ENCODE measurements around the gene CLIP1.
"Not testable (repeated sequence)": the region's sequence is repeated elsewhere in the genome, so short reads cannot be mapped to it uniquely, and the experiment has no call there.

CLIP1 gene

DNA sequence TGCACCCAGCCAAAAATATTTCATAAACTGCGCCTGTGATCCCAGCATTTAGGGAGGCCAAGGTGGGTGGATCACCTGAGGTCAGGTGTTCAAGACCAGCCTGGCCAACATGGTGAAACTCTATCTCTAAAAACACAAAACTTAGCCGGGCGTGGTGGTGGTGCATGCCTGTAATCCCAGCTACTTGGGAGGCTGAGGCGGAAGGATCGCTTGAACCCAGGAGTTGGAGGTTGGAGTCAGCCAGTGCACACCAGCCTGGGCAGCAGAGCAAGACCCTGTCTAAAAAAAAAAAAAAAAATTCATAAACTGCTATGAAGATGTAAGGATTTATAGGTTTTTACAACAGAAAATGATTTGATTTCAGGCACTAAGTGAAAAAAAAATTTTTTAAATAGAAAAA lies 6.6 kb upstream of the CLIP1 start:
- not testable (repeated sequence) for DNase-seq

DNA sequence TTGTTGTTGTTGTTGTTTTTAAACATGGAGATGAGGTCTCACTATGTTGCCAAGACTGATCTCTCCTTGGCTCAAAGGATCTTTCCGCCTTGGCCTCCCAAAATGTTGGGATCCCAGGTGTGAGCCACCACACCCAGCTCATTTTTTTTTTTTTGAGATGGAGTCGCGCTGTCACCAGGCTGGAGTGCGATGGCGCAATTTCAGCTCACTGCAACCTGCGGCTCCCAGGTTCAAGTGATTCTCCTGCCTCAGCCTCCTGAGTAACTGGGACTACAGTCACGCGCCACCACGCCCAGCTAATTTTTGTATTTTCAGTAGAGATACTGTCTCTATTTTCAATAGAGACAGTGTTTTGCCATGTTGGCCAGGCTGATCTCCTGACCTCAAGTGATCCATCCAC lies 4.9 kb upstream of the CLIP1 start:
- no peak for DNase-seq

DNA sequence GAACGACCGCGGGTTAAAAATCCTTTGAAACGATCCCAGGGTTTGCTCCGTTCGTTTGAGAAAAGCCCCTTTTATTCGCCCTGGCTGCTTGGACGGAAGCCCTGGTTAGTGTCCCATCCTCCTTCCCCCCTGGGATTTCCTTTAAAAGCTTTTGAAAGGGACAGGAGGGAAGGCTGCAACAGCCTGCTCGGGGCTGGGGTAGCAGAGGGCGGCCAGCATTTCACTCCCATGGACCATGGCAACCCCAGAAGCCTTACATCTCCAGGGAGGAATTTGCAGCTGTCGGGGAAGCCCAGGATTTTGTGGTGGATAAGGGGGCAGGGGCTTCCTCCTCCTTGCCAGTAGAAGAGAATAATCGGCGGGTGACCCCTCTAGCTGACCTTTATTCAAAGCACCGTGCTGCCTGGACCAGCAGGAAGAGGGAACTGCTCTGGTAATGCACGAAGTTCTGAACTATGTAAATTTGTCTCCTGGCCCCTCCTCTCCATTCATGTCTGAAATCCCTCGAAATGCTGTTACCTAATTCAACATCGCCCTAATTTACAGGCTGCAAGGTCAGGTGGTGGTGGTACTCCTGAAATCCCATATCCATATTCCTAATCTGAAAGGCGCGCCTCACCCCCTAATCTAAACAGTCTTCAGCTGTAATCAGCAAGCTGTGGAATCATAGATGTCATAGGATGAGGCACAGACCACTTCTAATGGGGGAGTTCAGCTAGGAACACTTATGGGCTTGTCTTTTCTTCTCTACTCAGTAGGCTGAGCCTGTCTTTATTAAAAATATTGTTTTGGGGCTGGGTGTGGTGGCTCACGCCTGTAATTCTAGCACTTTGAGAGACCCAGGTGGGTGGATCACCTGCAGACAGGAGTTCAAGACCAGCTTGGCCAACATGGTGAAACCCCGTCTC lies 1.0 kb upstream of the CLIP1 start:
- DNase-seq: no peak

- peak; percentile 37 for DNase-seq
Observed at GRCh38 chr12:122422730-122423257, 325 bp upstream of the CLIP1 start.

DNA sequence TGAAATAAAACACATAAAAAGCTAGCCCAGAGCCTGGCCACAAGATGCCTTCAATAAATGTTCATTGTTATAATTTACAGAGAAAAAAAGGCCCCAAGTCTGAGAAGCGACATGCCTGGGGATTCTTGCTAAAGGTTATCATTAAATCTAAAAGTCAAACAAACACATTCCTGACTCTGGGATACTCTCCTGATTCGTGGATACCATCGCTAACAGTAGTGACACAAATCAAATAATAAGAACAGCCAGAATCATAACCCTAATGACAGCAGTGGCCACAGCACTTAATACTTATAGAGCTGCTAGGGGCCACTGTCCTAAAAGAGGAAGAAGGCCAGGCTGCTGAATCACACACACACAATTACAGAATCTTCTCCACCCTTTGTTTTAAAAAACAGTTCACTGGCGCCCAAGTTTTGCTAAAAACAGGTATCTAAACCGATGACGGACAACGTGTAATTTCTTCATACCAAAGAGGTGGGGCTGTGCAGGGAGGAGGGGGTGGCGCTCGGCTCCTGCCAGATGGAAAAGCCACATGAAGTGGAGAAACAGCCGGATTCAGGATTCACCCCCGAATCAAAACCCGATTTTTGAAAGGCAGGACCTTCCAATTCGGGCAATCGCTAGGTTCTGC lies 1.2 kb downstream of the CLIP1 start:
- DNase-seq: peak; percentile 38

DNA sequence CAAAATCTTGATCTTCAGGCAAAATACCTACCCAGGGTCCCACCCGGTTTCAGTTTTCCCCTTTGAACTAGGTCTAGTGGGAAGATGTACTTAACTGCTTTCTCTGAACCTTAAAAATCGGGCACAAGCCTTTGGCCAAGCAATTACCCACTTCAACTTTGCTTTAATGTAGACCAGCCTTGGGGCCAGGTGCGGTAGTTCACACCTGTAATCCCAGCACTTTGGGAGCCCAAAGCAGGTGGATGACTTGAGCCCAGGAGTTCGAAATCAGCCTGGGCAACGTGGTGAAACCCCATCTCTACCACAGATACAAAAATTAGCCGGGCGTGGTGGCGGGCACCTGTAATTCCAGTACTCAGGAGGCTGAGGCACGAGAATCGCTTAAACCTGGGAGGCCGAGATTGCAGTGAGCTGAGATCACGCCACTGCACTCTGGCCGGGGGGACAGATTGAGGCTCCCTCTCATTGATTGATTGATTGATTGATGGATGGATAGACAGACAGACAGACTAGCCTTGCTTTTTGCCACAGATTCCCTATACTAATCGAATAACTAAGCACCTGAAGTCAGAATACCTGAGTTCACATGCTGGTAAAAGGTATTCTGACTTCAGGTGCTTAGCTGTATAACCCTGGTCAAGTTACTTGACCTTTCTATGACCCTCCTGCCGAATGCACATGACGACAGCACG lies 1.9 kb downstream of the CLIP1 start:
- no peak for DNase-seq

- not testable (repeated sequence) for DNase-seq
Observed at GRCh38 chr12:122419094-122419493, 3.4 kb downstream of the CLIP1 start.

DNA sequence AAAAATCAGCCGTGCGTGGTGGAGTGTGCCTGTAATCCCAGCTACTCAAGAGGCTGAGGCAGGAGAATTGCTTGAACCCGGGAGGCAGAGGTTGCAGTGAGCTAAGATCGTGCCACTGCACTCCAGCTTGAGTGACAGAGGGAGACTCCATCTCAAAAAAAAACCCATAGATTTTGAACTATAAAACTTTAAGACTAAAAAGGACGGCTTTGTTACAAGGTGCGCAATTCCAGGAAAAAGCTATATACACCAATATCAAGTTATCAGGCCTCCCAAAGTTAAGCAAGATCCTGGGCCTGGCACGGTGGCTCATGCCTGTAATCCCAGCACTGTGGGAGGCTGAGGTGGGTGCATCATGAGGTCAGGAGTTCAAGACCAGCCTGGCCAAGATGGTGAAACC lies 6.8 kb downstream of the CLIP1 start:
- DNase-seq: not testable (repeated sequence)

- no peak for DNase-seq
Observed at GRCh38 chr12:122413516-122414404, 8.7 kb downstream of the CLIP1 start.

- DNase-seq: peak; percentile 53
Observed at GRCh38 chr12:122412851-122413433, 9.5 kb downstream of the CLIP1 start.

- DNase-seq: no peak
Observed at GRCh38 chr12:122411537-122411936, 10.9 kb downstream of the CLIP1 start.

DNA sequence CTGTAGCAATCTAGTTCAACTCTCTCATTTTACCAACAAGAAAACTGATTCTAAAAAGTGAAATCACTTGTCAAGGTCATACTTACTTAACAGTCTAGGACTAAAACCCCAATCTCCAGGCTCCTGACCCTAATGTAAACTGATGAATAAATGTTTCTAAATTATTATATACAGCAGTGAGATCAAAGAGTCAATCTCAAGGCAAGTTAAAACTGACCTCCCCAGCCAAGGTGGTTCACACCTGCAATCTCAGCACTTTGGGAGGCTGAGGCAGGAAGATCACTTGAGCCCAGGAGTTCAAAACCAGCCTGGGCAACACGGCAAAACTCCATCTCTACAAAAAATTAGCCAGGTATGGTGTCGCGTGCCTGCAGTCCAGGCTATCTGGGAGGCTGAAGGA lies 15.3 kb downstream of the CLIP1 start:
- DNase-seq: no peak

DNA sequence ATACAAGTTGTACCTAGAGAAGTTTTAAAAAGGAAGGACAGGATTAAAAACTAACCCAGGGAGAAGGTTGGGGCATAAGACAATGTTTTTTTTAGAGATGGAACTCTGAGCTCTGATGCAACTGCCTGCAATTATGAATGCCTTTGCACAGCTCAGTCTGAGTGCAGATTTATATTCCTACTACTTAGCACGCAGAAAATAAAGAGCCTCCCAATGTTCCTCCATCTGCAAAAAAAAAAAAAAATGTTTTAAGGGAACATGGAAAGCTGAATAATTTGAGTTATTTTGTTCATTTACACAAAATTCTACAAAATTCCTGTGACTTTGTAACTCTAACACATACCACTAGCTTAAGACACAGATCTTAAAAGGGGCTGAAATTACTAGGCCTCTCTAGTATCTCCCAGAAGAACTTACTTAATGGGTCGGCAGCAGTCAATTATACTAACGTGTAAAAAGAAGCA lies 15.7 kb downstream of the CLIP1 start:
- no peak for DNase-seq

DNA sequence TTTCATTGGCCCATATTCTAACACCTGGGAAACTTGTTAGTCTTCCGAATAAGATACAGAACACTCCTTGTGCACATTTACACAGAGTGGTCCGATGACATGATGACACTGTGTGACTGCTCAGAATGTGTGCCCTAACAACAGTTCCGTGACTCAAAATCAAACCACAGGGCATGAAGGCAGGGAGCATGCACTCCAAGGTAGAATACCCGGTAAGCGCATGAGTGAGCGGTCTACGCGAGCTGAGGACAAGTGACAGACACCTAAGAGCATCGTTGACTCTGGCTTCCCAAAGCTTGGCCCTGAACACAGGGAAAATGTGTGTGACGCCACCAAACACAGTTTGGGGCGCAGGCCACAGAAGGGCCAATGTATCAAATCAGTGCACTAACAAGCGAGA lies 18.6 kb downstream of the CLIP1 start:
- DNase-seq: no peak

GRCh38 chr12:122403115-122403770 lies 19.2 kb downstream of the CLIP1 start:
- no peak for DNase-seq

- DNase-seq: no peak
Observed at GRCh38 chr12:122402264-122402663, 20.2 kb downstream of the CLIP1 start.

- peak; percentile 75 for DNase-seq
Observed at GRCh38 chr12:122399592-122400373, 22.7 kb downstream of the CLIP1 start.

DNA sequence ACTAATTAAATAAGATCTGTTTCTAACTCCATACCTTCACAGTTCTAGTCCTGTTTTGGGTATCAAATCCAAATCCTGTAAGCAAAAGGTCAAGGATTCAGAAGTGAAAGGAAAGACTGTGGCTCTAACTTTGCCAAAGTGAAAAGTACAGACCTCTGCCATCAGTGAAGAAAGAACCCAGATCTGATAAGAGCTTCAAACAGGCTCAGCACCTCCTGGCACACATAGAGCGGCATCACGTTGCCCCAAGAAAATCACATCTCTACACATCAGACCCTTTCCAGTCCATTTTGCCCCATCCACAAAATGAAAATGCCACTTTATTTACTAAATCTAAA lies 23.2 kb downstream of the CLIP1 start:
- no peak for DNase-seq

DNA sequence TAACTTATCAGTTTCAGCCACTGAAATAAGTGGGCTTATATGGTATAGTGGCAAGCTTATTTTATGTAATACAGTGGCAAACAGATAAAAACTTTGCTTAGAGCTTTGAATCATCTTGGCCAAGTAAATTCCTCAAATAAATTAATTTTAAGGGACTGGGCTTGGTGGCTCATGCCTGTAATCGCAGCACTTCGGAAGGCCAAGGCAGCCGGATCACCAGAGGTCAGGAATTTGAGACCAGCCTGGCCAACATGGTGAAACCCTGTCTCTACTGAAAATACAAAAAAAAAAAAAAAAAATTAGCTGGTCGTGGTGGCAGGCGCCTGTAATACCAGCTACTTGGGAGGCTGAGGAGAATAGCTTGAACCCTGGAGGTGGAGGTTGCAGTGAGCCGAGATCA lies 24.5 kb downstream of the CLIP1 start:
- not testable (repeated sequence) for DNase-seq

GRCh38 chr12:122395319-122395718 lies 27.1 kb downstream of the CLIP1 start:
- DNase-seq: no peak

Data from CD4-positive, alpha-beta T cell treated with Interleukin-10 for 1 hour (primary cell).